GM12878 (cell line): ENCODE results near the gene PLD5. TPM values are rescaled to one million over a fixed set of nuclear protein-coding genes. Genes with fewer than 3 reads are reported as not detected.

Experiments used
- ATAC-seq: fragments of 200-7000 bp; cut with Tn5 transposase; 3 replicates; pipeline ENCODE4 v1.9.1; 2020; ENCODE audit warnings: mild to moderate bottlenecking, moderate library complexity
- BruUV-seq: library from RNA; stranded (reverse); fragments of 400-500 nt; replicated peaks from 2 replicates; lab custom pipeline; 2021; lab: Mats Ljungman, UMichigan
- CTCF ChIA-PET: fragments of 300-600 bp; sonication (Branson Sonifier 250); formaldehyde crosslinking; extraction: SDS; loops from one replicate; lab custom pipeline; 2021; ENCODE audit warnings: inconsistent platforms; lab: Yijun Ruan, JAX
- POLR2A ChIA-PET: fragments of 350-600 bp; formaldehyde crosslinking; extraction: SDS; loops from one replicate; lab custom pipeline; 2021; ENCODE audit warnings: inconsistent platforms; lab: Charles Lee
- RAD21 ChIA-PET: fragments of 300-600 bp; sonication (Branson Sonifier 250); formaldehyde crosslinking; loops from one replicate; lab custom pipeline; 2023; ENCODE audit warnings: antibody characterized with exemption; ENCODE audit not compliant: unreplicated experiment; lab: Charles Lee
- SMC1A ChIA-PET: fragments of 300-600 bp; sonication (Branson Sonifier 250); formaldehyde crosslinking; loops from one replicate; lab custom pipeline; 2023; ENCODE audit not compliant: unreplicated experiment, uncharacterized antibody; lab: Charles Lee
- DNase-seq: peaks from one replicate; pipeline ENCODE4 v3.0.0-alpha.2; 2011; ENCODE audit warnings: low read depth, low spot score
- FAIRE-seq: peaks from 3 replicates; lab custom pipeline; 2011; peaks lifted over from hg19 to GRCh38; lab: Jason Lieb, UNC
- H2AFZ ChIP-seq: 2 replicates; pipeline ENCODE4 v1.6.0; 2011; ENCODE audit warnings: low read depth, low read length, control low read depth; ENCODE audit not compliant: control insufficient read depth
- H3K27ac ChIP-seq: 2 replicates; pipeline ENCODE4 v1.5.1; 2011; ENCODE audit warnings: control low read depth; ENCODE audit not compliant: control insufficient read depth, insufficient read depth
- H3K27me3 ChIP-seq, 2 experiments: replicated peaks in 1 of 2; 2 replicates each; pipeline versions ENCODE4 v1.6.0 to v1.6.1; 2011; ENCODE audit warnings: low read length in 1 of 2; ENCODE audit not compliant: control insufficient read depth in 2 of 2, insufficient read depth in 2 of 2
- H3K36me3 ChIP-seq, 2 experiments: 2 replicates each; pipeline ENCODE4 v1.5.1; 2011; ENCODE audit warnings: low read length in 1 of 2; ENCODE audit not compliant: control insufficient read depth in 2 of 2, insufficient read depth in 2 of 2
- H3K4me1 ChIP-seq: 2 replicates; pipeline ENCODE4 v1.6.1; 2011; ENCODE audit warnings: mild to moderate bottlenecking, low read length, moderate library complexity, mixed read lengths; ENCODE audit not compliant: control insufficient read depth, insufficient read depth
- H3K4me2 ChIP-seq: 2 replicates; pipeline ENCODE4 v1.6.0; 2011; ENCODE audit warnings: control low read depth; ENCODE audit not compliant: control insufficient read depth, insufficient read depth
- H3K4me3 ChIP-seq: fragments of 200-600 bp; sonication (generic); 2 replicates; pipeline ENCODE4 v1.5.1; 2016
- H3K79me2 ChIP-seq: 2 replicates; pipeline ENCODE4 v1.6.0; 2011; ENCODE audit warnings: low read length; ENCODE audit not compliant: control insufficient read depth, insufficient read depth
- H3K9ac ChIP-seq: 2 replicates; pipeline ENCODE4 v1.8.0; 2011; ENCODE audit warnings: low read length, control low read depth, mixed read lengths; ENCODE audit not compliant: control insufficient read depth, insufficient read depth
- H3K9me3 ChIP-seq: replicated peaks from 3 replicates; pipeline ENCODE4 v1.5.1; 2011; ENCODE audit warnings: mild to moderate bottlenecking, low read length; ENCODE audit not compliant: control insufficient read depth, insufficient read depth
- H4K20me1 ChIP-seq: 2 replicates; pipeline ENCODE4 v1.6.0; 2011; ENCODE audit not compliant: control insufficient read depth, insufficient read depth
- CHD1 ChIP-seq: IDR thresholded peaks from 2 replicates; pipeline ENCODE4 v1.6.1; 2012; ENCODE audit warnings: low read depth, low read length, improper control_type of control experiment
- DPF2 ChIP-seq: fragments of 450-650 bp; IDR thresholded peaks from 2 replicates; pipeline ENCODE4 v1.6.1; 2017; ENCODE audit warnings: mild to moderate bottlenecking
- E4F1 ChIP-seq: fragments of 450-650 bp; IDR thresholded peaks from 2 replicates; pipeline ENCODE4 v1.6.1; 2018; ENCODE audit warnings: borderline replicate concordance, mild to moderate bottlenecking; ENCODE audit not compliant: partially characterized antibody
- ETV6 ChIP-seq, 2 experiments: fragments of 450-650 bp in 1 of 2; IDR thresholded peaks in 1 of 2; conservative IDR thresholded peaks in 1 of 2; 2 replicates each; pipeline ENCODE4 v1.6.1; 2014; ENCODE audit warnings: antibody characterized with exemption in 1 of 2, borderline replicate concordance in 1 of 2, low read depth in 1 of 2, mild to moderate bottlenecking in 1 of 2, moderate library complexity in 1 of 2
- FOXM1 ChIP-seq: IDR thresholded peaks from 2 replicates; pipeline ENCODE4 v1.6.1; 2012; ENCODE audit warnings: low read depth, mild to moderate bottlenecking, inconsistent platforms, low read length, moderate library complexity
- HDAC6 ChIP-seq: fragments of 200-600 bp; sonication (generic); IDR thresholded peaks from one replicate; pipeline ENCODE4 v1.8.0; 2017; ENCODE audit warnings: antibody characterized with exemption; ENCODE audit not compliant: unreplicated experiment
- MEF2B ChIP-seq: fragments of 450-650 bp; IDR thresholded peaks from 2 replicates; pipeline ENCODE4 v1.6.1; 2018; ENCODE audit warnings: mild to moderate bottlenecking, moderate library complexity; ENCODE audit not compliant: partially characterized antibody, poor library complexity, severe bottlenecking
- NFYA ChIP-seq: IDR thresholded peaks from 2 replicates; pipeline ENCODE4 v1.6.1; 2011; ENCODE audit warnings: low read depth, mild to moderate bottlenecking, low read length, improper control_type of control experiment, borderline replicate concordance
- STAT3 ChIP-seq: IDR thresholded peaks from 2 replicates; pipeline ENCODE4 v1.6.1; 2011; ENCODE audit warnings: low read depth, low read length, improper control_type of control experiment
- TARDBP ChIP-seq: IDR thresholded peaks from 2 replicates; pipeline ENCODE4 v1.6.1; 2016; ENCODE audit warnings: borderline replicate concordance
- ZNF207 ChIP-seq: fragments of 450-650 bp; IDR thresholded peaks from 2 replicates; pipeline ENCODE4 v1.6.1; 2014; ENCODE audit warnings: antibody characterized with exemption, mild to moderate bottlenecking, borderline replicate concordance
- ZNF622 ChIP-seq: fragments of 450-650 bp; IDR thresholded peaks from 2 replicates; pipeline ENCODE4 v1.6.1; 2017; ENCODE audit warnings: mild to moderate bottlenecking, inconsistent platforms
- ZZZ3 ChIP-seq: IDR thresholded peaks from 2 replicates; pipeline ENCODE4 v1.6.1; 2011; ENCODE audit warnings: low read depth; ENCODE audit not compliant: control insufficient read depth, insufficient read length
- WGBS: methylation state at CpG from one replicate; pipeline ENCODE4 v1.1.6; 2016; ENCODE audit warnings: low lambda C conversion rate; ENCODE audit not compliant: insufficient replicate concordance, insufficient coverage; ENCODE audit errors: missing lambda C conversion rate; 5-methylcytosine and 5-hydroxymethylcytosine counted together
- in situ Hi-C: fragments of 300-500 bp; cut with MboI; formaldehyde crosslinking; loops from 9 replicates; pipeline ENCODE4 v1.14.3; 2018; ENCODE audit warnings: mixed read lengths
- intact Hi-C: fragments of 100-400 bp; cut with micrococcal nuclease; formaldehyde crosslinking; loops from one replicate; pipeline ENCODE4 v1.14.2; 2022; ENCODE audit not compliant: unreplicated experiment
- polyA plus RNA-seq, 11 experiments: library from polyadenylated mRNA; depleted of rRNA in 4 of 11; unstranded in 6 of 11; stranded (reverse) in 5 of 11; fragments of >200 nt; fragmentation: Nextera tagmentation in 4 of 11; fragmentation: Illumina TruSeq in 1 of 11; extraction: Ambion mirVana in 4 of 11; extraction: Trizol in 1 of 11; gene quantifications; 1 replicate in 1 of 11; 2 replicates in 10 of 11; pipeline versions ENCODE4 v1.2.1 to v1.2.3, GENCODE V29; 2011 to 2016; ENCODE audit warnings: inconsistent platforms in 2 of 11, missing spikeins in 2 of 11, low read depth in 1 of 11
- total RNA-seq, 4 experiments: library from RNA; depleted of rRNA in 3 of 4; stranded (reverse); fragments of >200 nt in 3 of 4; fragmentation: Illumina TruSeq in 1 of 4; extraction: Trizol in 1 of 4; gene quantifications; 2 replicates each; pipeline versions ENCODE4 v1.2.1 to v1.2.3, GENCODE V29; 2013 to 2021
- TF ChIP-seq, protein P1 (sequence below): IDR thresholded peaks from 2 replicates; pipeline ENCODE4 v1.6.1; 2012; ENCODE audit warnings: mild to moderate bottlenecking, low read depth, low read length
- TF ChIP-seq, protein P2 (sequence below): fragments of 450-650 bp; IDR thresholded peaks from 2 replicates; pipeline ENCODE4 v1.6.1; 2017; ENCODE audit warnings: borderline replicate concordance
- TF ChIP-seq, protein P3 (sequence below): IDR thresholded peaks from 2 replicates; pipeline ENCODE4 v1.6.1; 2011; ENCODE audit warnings: borderline replicate concordance, low read depth, mild to moderate bottlenecking, moderate library complexity, low read length; ENCODE audit not compliant: insufficient read depth, poor library complexity, severe bottlenecking

The PLD5 gene
- total and polyA plus RNA-seq, 10 of the 15 experiments (the other 5 are each of a cell fraction or from before 2014, with no cell fraction given) = not detected

GRCh38 chr1:242240077-242240476 lies 284.4 kb downstream of the PLD5 start:
- H3K27ac ChIP-seq = no peak overlapping the region
- H3K4me2 ChIP-seq = no peak overlapping the region
- H3K4me1 ChIP-seq = no peaks in the 10 kb centered on the region
- no peaks in the 10 kb centered on the region for H3K9me3 ChIP-seq
- no peaks in the 10 kb centered on the region for H3K79me2 ChIP-seq
- no peak overlapping the region for H2AFZ ChIP-seq
- ChIA-PET SMC1A (interaction anchor here (0.7 kb wide), 1 partner anchor 11 kb away, joined by 3 read pairs; no protein-coding TSS in a partner anchor), POLR2A (no interaction called here), RAD21 (no interaction called here)
- no peaks in the 10 kb centered on the region for H3K36me3 ChIP-seq
- H4K20me1 ChIP-seq = no peaks in the 10 kb centered on the region
- no peak for FAIRE-seq
- ATAC-seq = no peak
- TF ChIP-seq ETV6 (conservative IDR thresholded peaks at IDR 0.05 in 1 of 2, IDR thresholded peaks at IDR 0.05 in 1 of 2; ENCODE audit: borderline replicate concordance in 1 of 2, low read depth in 1 of 2) (no peak), ZNF622 (no peak), STAT3 (no peak), MEF2B (no peak), HDAC6 (no peak), ZZZ3 (no peak), CHD1 (no peak), FOXM1 (no peak), E4F1 (no peak), DPF2 (no peak), TARDBP (no peak), ZNF207 (no peak), NFYA (no peak)
- TF ChIP-seq, protein P1, sequence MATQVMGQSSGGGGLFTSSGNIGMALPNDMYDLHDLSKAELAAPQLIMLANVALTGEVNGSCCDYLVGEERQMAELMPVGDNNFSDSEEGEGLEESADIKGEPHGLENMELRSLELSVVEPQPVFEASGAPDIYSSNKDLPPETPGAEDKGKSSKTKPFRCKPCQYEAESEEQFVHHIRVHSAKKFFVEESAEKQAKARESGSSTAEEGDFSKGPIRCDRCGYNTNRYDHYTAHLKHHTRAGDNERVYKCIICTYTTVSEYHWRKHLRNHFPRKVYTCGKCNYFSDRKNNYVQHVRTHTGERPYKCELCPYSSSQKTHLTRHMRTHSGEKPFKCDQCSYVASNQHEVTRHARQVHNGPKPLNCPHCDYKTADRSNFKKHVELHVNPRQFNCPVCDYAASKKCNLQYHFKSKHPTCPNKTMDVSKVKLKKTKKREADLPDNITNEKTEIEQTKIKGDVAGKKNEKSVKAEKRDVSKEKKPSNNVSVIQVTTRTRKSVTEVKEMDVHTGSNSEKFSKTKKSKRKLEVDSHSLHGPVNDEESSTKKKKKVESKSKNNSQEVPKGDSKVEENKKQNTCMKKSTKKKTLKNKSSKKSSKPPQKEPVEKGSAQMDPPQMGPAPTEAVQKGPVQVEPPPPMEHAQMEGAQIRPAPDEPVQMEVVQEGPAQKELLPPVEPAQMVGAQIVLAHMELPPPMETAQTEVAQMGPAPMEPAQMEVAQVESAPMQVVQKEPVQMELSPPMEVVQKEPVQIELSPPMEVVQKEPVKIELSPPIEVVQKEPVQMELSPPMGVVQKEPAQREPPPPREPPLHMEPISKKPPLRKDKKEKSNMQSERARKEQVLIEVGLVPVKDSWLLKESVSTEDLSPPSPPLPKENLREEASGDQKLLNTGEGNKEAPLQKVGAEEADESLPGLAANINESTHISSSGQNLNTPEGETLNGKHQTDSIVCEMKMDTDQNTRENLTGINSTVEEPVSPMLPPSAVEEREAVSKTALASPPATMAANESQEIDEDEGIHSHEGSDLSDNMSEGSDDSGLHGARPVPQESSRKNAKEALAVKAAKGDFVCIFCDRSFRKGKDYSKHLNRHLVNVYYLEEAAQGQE = no peak
- TF ChIP-seq, protein P2, sequence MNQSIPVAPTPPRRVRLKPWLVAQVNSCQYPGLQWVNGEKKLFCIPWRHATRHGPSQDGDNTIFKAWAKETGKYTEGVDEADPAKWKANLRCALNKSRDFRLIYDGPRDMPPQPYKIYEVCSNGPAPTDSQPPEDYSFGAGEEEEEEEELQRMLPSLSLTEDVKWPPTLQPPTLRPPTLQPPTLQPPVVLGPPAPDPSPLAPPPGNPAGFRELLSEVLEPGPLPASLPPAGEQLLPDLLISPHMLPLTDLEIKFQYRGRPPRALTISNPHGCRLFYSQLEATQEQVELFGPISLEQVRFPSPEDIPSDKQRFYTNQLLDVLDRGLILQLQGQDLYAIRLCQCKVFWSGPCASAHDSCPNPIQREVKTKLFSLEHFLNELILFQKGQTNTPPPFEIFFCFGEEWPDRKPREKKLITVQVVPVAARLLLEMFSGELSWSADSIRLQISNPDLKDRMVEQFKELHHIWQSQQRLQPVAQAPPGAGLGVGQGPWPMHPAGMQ = no peak
- TF ChIP-seq, protein P3, sequence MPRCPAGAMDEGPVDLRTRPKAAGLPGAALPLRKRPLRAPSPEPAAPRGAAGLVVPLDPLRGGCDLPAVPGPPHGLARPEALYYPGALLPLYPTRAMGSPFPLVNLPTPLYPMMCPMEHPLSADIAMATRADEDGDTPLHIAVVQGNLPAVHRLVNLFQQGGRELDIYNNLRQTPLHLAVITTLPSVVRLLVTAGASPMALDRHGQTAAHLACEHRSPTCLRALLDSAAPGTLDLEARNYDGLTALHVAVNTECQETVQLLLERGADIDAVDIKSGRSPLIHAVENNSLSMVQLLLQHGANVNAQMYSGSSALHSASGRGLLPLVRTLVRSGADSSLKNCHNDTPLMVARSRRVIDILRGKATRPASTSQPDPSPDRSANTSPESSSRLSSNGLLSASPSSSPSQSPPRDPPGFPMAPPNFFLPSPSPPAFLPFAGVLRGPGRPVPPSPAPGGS = no peak
- TF ChIP-seq, all 136 proteins: peak for 0
- Histone ChIP-seq H3K4me3 (no peak overlapping the region), H3K9ac (no peak overlapping the region), H3K27me3 (no peaks in the 10 kb centered on the region)
- BruUV-seq = no TSS peak
- WGBS = 81% methylated on average over 4 of the region's 4 CpGs
- CTCF ChIA-PET = no interaction called here
- DNase-seq = no peak
- in situ Hi-C loops = no loop called here
- intact Hi-C loops = no loop called here
